GM21360 (cell line): Measurements from ENCODE around the gene MCM3AP.
A peak's percentile ranks its signal among the peaks of the same experiment; 100 is the strongest.

Experiments
- ATAC-seq: cut with Tn5 transposase; IDR thresholded peaks from one replicate; pipeline ENCODE4 v1.9.1; 2021; ENCODE audit warnings: mild to moderate bottlenecking, moderate library complexity; ENCODE audit not compliant: unreplicated experiment

The MCM3AP gene

DNA sequence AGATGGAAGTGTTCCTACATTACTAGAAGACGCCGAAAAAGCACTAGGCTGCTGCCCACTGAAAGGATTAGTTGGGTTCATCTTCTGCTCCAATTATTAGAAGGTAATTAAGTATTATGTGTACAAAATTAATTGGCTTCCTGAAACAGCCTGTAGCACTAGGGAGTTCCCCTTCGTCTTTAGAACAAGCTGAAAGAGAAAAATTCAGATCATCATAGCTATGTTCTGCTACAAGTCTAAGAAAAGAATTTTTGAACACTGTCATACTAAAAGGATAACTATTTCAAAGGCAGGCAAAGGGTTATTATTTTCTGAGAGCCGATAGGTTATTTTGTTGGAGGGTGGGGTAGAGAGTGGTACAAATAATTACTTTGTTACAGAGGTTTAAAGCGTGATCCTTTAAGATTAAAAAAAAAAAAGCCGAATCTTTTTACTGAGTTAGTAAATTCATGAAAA is at the start of gene MCM3AP:
TSS of gene MCM3AP (minus strand) at position 406 of the 456 bp plus-strand sequence. CDS start at position 81, 325 bp downstream.
- ATAC-seq = no peak

DNA sequence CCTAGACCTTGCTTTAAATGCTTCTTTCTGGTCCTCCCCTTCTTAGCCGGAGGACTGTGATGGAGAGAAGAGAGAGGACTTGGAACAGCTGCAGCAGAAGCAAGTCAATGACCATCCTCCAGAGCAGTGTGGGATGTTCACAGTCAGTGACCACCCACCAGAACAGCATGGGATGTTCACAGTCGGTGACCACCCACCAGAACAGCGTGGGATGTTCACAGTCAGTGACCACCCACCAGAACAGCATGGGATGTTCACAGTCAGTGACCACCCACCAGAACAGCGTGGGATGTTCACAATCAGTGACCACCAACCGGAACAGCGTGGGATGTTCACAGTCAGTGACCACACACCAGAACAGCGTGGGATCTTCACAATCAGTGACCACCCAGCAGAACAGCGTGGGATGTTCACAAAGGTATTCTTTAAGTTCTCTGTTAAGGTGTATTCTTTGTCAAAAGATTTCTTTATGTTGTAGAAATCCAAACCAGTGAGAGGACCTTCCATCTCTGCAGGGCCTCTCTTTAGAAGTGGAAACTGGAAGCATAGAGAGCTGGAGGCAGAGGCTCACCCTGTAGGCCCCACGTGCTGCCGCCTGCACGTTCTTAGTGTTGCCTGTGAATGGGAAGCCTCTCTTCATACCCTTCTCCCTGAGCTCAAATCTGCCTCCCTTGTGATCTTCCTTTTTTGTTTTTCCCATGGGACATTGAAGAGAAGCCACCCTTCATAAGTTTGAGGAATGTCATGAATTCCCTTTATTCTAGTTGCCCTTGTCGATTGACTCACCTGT is 49.1 kb upstream of the MCM3AP start:
- ATAC-seq = no peak

DNA sequence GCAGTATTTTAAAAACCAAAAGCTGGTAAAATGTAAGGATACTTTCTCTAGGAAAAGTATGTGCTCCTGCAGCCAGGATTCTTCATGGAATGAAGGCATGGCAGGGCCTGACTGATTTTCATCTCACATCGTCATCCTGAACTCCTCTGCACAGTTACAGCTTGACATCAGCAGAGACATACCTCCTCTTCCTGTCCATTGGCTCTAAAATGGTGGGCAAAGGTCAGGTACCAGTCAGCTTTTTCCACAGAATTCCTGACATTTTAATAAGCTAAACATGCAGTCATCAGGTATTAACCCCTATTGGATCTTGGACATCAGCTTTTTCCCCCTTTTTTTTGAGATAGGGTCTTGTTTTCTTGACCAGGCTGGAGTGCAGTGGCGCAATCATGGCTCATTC is 44.4 kb upstream of the MCM3AP start:
- ATAC-seq = no peak

DNA sequence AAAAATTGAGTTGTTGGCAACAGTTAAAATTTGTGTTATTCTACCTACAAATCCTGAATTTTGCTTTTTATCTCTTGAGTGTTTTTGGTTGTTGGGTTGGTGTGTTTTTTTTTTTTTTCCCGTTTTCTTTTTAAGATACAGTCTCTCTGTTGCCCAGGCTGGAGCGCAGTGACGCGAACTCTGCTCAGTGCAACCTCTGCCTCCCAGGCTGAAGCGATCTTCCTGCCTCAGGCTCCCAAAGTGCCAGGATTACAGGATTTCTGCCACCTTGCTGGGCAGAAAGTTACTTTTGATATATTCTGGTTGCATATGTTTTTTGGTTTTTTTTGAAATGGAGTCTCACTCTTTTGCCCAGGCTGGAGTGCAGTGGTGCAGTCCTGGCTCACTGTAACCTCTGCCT is 42.7 kb upstream of the MCM3AP start:
- no peak for ATAC-seq

DNA sequence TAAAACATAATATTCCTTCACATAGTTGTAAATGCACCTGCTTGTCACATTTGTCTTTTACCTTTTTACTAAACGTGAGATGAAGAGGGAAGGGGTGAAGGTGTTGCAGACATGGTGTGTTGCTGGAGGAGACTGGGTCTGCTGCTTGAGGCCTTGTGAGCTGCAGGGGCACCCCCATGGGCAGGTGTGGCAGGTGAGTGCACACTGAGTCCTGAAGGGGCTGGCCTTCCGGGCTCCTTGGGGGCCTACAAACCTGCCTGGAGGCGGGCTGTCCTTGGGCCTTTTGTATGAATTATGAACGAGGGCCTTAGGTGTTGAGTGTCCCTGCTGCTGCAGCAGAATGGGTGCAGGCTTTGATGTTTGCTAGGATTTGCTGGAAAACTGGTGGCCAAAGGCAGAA is 42.3 kb upstream of the MCM3AP start:
- ATAC-seq = no peak

DNA sequence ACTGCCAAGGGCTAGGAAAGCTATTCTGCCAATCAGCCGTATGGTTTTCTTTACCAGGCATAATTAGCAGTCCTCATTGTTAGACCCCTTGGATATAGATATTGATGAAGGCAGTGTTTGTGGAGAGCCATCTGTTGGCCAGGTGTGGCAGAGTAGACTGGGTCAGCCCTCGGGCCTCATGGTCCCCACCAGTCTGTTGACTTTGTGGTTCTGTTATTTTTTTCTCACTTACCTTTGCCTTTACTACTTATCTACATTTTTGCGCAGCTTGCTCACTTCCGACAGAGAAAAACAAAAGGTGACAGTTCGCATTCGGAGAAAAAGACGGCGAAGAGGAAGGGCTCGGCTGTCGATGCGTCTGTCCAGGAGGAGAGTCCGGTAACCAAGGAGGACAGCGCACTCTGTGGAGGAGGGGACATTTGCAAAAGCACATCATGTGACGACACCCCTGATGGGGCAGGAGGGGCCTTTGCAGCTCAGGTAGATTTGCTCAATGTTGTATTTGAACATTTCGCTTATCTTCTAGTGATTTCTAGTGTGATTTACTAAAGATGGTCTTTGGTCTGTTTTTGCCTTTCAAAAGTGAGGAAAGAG is 40.8 kb upstream of the MCM3AP start:
- ATAC-seq = no peak

DNA sequence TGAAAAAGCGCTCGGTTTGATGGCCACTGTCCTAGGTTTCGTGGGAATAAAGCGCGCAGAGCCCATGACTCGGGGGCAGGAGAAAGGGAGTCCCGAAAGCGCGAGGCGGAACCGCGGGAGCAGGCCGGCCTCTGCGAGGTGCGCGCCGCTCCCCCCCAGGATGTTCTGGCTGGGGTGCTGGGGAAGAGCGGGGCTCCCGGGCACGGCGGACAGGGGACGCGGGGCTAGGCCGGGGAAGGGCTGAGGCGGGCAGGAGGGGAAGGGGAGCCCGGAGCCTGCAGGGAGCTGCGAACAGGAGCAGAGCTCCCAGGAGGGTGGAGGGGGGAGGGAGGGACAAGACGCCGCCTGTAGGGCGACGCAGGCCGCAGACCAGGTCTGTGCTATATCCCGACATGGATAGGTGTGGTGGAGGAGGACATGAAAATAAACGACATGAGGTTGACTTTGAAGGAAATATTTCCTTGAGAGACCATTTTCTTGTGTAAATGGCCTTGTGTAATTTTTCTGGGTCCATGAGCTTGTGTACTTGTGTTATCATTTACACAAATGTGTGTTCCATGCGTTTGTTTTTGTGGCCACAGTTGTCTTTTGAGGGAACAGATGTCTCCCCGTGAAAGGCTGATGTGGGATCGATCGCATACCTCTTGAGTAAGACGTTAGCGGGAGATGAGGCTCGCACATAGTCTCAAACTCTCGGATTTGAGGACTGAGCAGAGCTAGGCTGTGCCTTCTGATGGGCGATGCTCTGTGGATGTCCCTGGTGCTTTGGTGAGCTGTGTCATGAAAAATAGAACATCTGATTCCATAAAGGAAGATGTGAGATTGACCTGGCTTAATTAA is 39.9 kb upstream of the MCM3AP start:
- no peak for ATAC-seq

DNA sequence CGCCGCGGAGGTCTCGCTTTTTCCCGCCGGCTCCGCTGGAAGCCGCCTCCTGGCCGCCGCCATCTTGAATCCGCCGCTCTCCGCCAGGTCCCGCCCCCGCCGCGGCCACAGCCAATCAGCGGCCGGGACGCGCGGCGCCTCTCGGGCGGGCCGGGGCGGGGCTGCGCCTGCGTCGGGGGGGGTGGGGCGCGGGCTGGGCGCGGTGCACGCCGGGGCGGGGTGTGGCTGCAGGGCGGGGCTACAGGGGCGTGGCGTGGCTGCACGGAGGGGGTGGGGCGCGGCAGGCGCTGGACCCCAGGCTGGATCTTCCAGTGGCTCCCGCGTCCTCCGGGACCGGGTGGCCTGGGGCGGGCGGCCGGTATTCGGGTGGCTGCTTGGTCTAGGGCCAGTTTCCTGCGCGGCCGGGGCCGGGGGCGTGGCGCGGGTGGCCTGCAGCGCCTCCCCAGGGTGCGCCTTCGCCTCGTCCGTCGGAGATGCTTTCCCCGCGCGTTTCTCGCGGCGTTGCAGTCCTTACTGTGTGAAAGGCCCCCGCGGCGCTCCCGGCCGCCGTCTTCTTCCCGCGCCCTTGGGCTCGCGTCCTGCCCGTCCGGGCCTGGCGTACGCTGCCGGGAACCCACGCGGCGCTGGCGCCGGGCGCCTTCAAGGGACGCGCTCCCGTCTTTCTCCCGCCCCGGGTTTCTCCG is 39.1 kb upstream of the MCM3AP start:
- peak; percentile 50 for ATAC-seq

DNA sequence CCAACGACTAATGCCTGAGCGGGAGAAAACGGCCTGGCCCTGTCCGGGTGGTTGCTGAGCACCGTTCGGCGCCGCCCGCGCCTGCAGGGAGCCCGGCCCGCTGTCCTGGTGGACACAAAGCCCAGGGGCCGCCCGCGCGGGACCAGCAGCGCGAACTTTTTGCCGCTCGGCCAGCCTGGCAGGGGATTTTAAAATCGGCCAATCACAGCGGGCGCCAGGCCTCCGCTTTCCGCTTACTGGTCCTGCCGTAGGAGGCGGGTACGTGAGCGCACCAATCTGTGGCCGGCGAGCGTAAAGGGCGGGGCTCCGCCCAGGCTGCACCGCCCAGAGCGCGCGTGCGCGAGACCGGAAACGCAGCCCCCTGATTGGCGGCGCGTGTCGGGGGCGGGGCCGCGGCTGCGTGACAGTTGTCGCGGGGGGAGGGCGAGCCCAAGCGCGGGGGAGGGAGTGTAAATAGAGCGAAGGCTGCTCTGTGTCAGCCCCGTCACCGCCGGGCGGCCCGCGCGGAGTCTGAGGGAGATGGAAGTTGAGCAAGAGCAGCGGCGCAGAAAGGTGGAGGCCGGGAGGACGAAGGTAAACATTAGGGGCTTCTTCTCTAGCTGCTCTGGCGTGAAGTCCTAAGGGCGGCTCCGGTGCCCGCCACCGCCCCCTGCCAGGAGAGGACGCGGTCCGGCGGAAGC is 38.4 kb upstream of the MCM3AP start, which contains the start of the genes C21orf58 and PCNT:
TSS of gene C21orf58 (minus strand) at position 161 of the 680 bp plus-strand sequence. CDS start 1,132 bp downstream, outside the sequence.
TSS of gene PCNT (plus strand) at position 447 of the 680 bp plus-strand sequence. CDS start at position 520, 73 bp downstream.
- ATAC-seq = peak; percentile 75

DNA sequence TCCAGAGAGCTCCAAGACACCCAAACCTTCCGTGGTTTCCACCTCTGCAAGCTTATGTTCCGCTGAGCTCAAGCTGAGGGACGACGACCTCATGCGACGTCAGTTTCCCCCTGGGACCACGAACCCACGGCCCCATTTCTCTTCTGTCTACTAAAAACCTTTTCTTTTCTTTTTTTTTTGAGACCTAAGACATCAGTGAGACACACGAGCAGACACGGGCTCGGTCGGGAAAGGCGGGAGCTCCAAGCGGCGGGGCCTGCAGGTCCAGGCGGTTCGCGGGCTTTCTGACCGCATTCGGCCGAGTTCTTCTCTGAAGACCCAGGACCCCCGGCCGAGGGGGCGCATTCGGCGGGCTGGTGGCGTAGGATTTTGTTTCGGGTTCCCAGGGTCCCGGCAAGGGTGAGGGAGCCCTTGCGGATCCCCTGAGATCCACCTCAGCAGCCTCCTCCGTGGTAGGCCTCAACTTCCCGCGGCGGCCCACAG is 37.9 kb upstream of the MCM3AP start:
- no peak for ATAC-seq

DNA sequence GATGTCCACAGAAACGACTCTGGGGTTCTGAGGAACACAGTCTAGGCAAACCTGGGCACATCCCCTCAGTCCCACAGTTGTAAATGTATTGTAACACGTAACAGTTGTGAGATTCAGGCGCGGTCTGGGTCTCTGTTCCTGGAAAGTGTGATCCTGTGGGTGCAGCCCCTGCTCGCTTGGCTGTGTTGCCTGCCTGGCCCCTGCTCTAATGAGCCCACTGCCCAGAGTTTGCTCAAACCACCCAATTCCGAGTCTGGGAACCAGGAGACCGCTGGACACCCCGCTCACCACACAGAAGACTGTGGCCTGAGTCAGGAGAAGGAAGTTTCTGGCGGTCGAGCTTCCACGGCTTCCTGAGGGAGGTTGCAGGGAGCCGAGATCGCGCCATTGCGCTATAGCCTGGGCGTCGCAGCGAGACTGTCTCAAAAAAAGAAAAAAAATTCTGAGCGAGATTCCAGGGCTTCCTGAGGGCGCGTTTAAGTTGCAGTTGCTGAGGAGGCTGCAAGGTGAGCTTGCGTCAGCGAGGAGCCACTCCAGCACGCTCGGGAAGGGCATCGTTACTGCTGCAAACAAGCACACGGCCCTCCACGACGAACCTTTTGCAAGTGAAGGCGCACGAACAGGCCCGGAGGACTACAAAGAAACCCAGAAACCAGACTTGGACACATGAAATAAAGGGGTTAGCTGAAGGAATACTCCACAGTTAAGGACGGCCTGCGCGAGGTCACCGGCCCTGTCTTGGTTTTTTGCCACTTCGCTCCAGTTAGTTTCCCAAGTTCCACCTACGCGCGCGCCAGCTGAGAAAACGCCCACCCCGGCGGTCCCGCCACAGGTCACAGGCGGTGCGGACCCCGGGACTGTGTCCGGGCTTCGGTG is 37.2 kb upstream of the MCM3AP start:
- no peak for ATAC-seq

DNA sequence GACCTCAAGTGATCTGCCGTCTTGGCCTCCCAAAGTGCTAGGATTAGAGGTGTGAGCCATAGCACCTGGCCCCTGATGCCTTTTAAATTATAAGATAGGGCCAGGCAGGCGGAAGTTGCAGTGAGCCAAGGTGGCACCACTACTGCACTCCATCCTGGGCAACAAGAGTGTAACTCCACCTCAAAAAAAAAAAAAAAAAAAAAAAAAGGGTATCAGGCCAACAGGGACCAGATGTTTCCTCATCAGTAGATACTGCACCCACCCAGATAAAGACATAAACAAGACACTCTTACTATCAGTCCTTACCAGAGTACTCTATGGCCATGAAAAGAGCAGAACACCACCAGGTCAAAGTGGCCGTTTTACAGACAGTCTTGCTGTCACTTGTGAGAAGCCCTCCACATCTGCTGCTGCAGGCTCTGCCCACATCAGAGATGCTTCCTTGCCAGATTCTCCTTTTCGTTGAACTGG is 35.0 kb upstream of the MCM3AP start:
- ATAC-seq = no peak

DNA sequence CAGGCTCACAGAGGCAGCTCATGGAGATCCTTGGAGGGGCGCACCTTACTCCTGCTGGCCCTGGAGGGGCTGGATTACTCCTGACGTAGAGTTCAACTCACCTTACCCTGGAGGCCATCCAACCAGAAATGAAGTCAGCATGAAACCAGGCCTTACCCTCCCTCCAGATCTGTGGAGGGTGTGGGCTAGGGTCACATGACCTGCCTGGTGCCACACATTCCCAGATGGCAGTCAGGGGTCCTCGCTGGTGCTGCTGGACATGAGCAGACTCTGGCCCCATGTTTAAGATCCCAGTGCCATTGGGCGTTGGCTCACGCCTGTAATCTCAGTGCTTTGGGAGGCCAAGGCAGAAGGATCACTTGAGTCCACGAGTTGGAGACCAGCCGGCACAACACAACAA is 33.8 kb upstream of the MCM3AP start:
- no peak for ATAC-seq

DNA sequence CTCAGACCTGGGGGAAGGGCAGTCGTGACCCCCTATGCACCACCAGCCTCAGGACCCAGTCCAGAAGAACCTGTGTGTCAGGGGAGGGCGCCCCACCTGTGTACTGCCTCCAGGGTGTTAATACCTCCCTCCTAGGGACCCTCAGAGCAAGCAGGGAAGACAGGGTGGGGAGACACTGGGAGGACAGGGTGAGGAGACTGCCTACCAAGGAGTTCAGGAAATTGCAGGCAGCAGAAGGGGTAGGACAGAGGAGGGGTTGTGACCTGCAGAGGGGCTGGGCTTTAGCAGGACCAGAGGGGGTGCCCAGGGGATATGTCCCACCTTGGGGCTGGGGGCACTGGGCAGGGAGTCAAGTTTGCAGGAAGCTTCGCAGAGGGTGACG is 33.0 kb upstream of the MCM3AP start:
- no peak for ATAC-seq

DNA sequence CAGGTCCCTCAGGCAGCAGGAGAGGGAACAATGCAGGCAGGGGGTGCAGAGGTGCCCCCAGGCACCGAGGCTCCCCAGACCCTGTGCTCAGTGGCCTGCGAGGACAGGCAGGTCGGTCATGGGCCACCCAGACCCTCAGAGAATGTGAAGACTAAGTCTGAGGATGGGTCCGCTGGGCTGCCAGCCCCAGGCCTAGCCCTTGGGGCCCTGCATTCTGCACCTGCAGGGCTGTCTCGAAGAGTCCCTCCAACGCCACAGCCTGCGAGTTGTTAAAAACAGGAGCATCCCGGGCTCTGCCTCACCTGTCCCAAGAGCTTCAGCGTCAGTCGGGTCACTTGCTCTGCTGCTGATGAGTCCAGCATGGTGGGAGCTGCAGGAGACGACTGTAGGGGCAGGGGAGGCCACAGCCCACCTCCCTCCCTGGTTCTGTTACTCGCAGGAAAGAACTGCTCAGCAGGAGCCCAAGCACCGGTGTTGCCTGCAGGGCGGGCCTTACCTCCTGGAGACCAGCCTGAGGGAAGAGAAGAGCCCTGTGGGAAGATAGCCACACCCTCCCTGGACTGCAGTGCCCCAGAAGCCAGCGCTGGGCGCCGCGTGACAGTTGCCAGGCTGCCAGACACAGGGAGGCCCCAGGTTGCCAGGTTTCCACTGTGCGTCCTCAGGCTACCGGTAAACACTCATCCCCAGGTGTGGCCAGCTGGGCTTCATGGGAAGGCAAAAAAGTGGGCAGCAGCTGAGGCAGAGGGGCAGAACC is 32.5 kb upstream of the MCM3AP start:
- no peak for ATAC-seq

DNA sequence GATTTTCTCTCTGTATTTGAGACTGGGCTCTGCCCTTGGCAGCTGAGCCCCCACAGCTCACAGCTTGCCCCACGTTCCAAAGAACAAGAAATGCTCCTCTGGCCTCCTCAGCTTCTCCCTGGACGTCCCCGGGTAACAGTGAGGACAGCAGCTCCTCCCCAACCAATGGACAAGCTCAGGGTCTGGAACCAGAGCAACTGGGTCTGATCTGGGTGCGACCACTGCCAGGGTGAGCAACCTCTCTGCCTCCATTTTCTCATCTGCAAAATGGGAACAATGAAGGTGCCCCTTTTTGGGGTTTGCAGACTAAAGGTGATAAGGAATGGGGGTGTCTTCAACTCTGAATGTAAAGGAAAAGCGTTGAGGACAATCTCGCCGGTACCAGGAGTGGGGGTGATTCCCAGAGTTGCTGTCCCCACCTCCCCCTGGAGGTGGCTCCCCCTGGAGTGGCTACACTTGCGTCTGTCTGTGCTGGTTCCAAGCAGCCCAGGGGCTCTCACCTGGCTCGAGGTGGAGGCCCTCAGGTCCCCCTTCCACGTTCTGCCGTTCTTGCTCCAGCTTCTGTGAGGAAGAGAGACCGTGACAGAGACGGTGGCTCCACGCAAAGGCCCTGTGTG is 31.4 kb upstream of the MCM3AP start:
- ATAC-seq = no peak

DNA sequence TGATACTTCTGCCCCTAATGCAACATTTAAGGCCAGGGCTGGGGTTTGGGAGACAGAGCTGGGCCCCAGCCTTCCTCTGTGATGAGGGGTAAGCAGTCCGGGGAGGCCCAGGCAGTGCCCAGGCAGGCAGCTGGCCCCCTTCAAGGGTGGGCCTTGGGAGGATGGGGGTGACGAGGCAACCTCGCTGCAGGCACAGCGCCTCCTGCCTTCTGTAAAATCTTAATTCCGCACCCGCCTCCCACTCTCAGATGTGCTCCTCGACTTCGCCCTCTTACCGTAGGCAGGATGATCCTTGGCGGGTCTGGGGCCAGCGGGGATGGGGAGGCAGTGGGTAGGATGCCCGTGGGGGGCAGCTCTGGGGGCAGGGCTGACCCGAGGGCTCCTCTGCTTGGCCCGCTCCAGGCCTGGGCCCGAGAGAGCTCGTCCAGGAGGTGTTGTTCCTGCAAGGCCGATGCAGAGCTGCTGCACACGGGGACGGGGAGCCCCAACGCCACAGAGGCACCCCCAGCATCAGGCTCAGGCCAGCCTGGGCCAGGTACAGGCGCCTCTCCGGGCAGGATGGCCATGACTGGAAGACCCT is 29.1 kb upstream of the MCM3AP start:
- no peak for ATAC-seq
